GM12873 (cell line): ENCODE measurements around the gene RTL5.

Experiments used
- TF ChIP-seq, protein P1 (sequence below): IDR thresholded peaks from 2 replicates; pipeline ENCODE4 v1.5.1; 2012; ENCODE audit warnings: low read depth, mild to moderate bottlenecking, moderate library complexity, low read length, control low read depth; ENCODE audit not compliant: insufficient read depth; ENCODE audit errors: missing control alignments

RTL5 gene

DNA sequence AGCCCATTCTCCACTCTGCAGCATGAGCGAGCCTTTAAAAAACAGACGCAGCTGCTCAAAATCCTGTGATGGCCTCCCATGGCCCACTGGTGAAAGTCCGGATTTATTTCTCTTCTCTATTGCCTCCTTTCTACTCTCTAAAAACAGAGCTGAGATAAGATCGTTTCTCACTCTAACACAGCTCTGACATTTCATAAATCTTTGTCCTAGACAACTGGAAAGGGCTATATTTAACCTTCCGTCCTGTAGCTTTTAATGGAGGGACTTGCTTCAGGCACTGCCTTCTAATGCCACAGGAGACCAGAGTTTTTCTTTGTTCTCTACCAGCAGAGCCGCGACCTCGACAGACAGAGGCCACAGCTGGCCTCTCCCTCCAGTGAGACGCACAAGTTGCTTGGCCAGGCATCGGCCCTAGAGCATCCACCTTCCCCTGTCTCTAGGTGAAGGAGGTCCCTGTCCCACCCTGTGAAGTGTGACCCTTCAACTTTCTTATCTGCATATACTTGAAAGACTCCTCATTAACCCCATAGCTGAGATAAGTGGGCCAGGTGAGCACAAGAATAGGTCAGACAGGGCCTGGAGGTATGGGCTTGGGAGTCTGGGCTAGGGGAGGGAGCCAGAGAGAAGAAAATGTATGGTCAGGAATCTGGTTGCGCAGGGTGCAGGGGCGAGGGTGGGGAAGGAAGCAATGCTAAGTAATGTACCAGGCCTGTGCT, 50.0 kb downstream of the RTL5 start:
- TF ChIP-seq, protein P1, sequence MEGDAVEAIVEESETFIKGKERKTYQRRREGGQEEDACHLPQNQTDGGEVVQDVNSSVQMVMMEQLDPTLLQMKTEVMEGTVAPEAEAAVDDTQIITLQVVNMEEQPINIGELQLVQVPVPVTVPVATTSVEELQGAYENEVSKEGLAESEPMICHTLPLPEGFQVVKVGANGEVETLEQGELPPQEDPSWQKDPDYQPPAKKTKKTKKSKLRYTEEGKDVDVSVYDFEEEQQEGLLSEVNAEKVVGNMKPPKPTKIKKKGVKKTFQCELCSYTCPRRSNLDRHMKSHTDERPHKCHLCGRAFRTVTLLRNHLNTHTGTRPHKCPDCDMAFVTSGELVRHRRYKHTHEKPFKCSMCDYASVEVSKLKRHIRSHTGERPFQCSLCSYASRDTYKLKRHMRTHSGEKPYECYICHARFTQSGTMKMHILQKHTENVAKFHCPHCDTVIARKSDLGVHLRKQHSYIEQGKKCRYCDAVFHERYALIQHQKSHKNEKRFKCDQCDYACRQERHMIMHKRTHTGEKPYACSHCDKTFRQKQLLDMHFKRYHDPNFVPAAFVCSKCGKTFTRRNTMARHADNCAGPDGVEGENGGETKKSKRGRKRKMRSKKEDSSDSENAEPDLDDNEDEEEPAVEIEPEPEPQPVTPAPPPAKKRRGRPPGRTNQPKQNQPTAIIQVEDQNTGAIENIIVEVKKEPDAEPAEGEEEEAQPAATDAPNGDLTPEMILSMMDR = no peak

DNA sequence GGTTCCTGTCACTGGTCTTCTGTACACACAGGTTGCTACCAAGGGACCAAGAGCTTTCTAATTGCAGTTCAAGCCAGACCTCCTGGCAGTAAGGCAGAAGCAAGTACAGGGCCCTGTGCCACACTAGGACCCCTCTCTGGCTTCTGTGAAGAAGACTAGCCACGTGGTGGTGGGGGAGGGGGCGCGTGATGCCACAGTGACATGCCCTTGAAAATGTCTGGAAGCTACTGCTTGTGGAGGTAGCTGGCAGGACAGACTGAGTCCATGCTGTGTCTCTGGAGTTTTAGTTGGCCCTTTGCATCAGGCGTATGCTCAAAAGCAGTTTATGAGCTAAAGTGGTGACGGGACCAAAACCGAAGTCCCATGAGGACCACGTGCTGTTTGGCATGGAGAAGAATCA, 50.9 kb downstream of the RTL5 start:
- TF ChIP-seq, protein P1 = no peak

DNA sequence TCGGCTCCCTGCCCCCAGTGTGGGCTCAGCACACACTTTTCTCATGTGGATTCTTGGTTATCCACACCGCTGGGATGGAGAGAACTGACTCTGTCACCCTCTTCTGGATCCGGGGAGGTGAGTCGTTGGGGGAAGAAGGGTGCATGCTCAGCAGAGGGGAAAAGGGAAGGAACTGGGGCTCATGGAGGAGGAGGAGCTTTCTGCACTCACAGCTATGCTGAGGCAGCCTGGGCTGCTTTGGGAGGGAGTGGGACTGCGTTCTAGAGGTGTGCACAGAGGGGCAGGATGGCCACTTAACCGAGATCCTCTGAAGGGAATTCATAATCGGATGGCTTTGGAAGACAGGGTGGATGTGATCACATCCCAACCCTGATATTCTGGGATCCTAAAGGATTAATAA, 51.6 kb downstream of the RTL5 start:
- TF ChIP-seq, protein P1 = no peak

DNA sequence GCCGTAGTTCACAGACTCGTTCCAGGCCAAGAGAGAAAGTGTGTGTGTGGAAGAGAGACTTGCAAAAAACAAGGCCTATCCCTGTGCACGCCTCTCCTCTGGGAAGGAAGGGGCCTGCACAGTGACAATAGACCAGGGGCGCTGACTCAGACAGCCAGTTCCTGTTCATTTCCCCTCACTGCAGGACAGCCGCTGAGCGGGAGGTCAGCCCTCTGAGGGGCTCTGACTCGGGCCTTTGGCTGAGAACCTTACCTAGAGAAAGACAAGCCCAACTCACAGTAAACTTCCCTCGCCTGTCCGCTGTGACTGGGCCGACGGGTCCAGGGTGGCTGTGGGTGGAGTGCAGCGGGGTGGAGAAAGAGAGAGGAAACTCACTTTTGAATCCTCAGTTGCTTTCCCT, 52.1 kb downstream of the RTL5 start:
- TF ChIP-seq, protein P1 = no peak

DNA sequence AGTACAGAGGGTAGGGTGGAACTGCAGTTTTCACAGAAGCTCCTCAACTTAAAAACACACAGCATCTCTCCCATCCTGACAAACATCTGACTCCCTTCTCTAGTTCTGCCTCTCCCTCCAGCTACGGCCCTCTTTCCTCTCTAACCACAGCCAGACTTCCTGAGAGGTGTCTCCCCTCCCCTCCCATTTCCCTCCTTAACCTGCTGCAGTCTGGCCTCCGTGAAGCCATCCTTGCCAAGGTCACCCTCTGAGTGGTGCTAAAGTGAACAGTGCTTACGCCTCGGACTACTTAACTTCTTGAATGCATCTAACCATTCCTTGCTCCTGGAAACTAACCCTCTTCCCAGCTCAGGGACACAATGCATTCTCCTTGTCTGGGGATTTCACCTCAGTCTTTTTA, 53.3 kb downstream of the RTL5 start:
- TF ChIP-seq, protein P1 = no peak
